Spleen (tissue), 7 donors: Measurements from ENCODE around the gene GLG1.

Experiments used
- CTCF ChIP-seq, 11 experiments: fragments of 200-600 bp in 7 of 11; fragments of 450-650 bp in 4 of 11; sonication (generic) in 4 of 11; IDR thresholded peaks in 8 of 11; conservative IDR thresholded peaks in 3 of 11; 1 replicate in 7 of 11; 2 replicates in 4 of 11; pipeline versions ENCODE4 v1.4.0 to v1.8.0; 2016 to 2021; ENCODE audit warnings: antibody characterized with exemption in 11 of 11, inconsistent platforms in 4 of 11, mild to moderate bottlenecking in 1 of 11
- POLR2A ChIP-seq, 3 donors: fragments of 450-650 bp; IDR thresholded peaks; one replicate each; pipeline ENCODE4 v1.5.1; 2017; ENCODE audit warnings: antibody characterized with exemption in 3 of 3, mild to moderate bottlenecking in 1 of 3
- donor health status: DM: no; HTN: no; CAD: no; lungs with moderate emphysema.
- donor health status: DM: no; HTN: no; CAD: no.
- donor health status: DM: no; HTN: no; CAD: no.

DNA sequence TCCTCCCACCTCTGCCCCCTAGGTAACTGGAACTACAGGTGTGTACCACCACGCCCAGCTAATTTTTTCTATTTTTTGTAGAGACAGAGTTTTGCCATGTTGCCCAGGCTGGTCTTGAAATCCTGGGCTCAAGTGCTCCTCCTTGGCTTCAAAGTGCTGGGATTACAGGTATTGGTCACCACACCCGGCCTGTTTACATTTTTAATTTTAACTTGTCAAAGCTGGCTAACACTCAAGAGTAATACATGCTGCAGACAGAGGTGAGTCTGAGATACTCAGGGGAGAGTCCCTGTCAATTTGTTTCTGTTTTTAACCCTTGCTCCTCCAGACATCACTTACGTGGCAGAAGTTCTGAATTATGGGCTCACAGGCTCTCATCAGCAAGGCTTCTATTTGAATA is 134.9 kb downstream of the GLG1 start:
- no peak for TF ChIP-seq CTCF (IDR thresholded peaks at IDR 0.05 in 8 of 11, conservative IDR thresholded peaks at IDR 0.05 in 3 of 11)
- no peak for TF ChIP-seq POLR2A (IDR thresholded peaks at IDR 0.05)
